ENCODE data around the gene SLC44A1. TPM values are rescaled to one million over a fixed set of nuclear protein-coding genes. Genes with fewer than 3 reads are reported as not detected.

SLC44A1 gene
- total and polyA plus RNA-seq, 10 of the 15 experiments (the other 5 are each of a cell fraction or from before 2014, with no cell fraction given): 2.4 to 21.2 (median 12.4) TPM

DNA sequence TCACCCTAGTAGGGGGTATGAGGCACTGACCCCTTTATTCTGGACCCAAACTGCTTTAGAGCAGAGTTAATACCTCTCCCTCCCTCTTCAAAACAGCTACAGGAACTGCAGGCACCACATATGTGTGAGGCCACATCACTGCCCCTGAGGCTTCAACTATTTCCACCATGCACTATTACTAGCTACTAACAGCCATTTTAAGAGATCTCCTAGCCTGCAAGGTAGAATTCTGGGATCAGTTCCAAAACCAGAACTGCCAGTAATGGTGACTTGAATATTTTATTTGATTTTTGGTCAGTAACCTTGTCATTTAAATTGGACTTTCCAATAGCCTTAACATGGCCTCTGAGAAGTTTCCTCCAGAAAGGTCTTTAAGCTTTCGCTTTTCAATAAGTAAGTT, 148.1 kb downstream of the SLC44A1 start (continued):
- TF ChIP-seq CBX5 (IDR thresholded peaks at IDR 0.05; ENCODE audit: low read depth): no peak
- no peak for TF ChIP-seq SREBF1 (IDR thresholded peaks at IDR 0.05; ENCODE audit: low read length)
- TF ChIP-seq BHLHE40 (IDR thresholded peaks at IDR 0.05; ENCODE audit: borderline replicate concordance in 1 of 2, low read depth in 2 of 2, low read length in 1 of 2): no peak

DNA sequence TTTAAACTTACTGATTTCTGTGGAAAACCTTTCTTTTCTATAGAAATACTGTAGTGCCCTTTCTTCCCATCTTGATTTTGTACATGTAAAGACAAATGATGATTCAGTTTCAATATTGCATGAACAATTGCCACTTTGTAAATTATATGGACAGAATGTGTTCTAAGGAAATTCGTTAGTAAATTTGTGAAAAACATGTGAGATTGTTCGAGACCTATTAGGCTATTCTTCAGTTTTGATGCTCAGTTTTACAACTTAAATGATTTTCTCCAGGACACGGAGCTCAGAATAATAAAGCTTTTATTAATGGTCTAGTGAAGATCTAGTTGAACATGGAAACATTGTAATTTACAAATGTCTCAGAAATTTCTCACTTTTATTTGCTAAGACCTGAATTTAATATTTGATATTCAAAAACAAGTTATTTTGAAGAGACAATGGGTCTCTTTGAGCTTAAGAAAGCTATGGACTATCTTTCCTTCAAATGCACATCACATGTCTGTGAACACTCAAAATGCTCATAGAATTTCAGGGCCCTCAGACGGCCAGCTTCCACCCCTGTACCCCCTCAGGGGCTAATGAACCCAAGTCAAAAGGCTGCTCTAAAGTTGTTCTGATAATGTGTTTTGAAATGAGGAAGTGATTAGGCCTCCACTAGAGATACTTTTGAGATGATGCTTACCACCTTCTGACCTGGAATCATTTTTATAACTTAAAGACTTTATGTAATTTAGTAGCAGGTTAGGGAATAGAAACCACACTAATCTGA, 149.3 kb downstream of the SLC44A1 start:
- ATAC-seq (no peak), FAIRE-seq (no peak), DNase-seq (ENCODE audit: low read depth, low spot score) (no peak)
- Histone ChIP-seq H3K4me3 (no peak overlapping the region), H4K20me1 (ENCODE audit: control insufficient read depth, insufficient read depth) (no peaks in the 10 kb centered on the region), H3K9ac (ENCODE audit: control insufficient read depth, insufficient read depth, low read length) (no peak overlapping the region), H3K79me2 (ENCODE audit: control insufficient read depth, insufficient read depth, low read length) (no peaks in the 10 kb centered on the region), H3K27ac (ENCODE audit: control insufficient read depth, insufficient read depth) (no peak overlapping the region), H2AFZ (ENCODE audit: control insufficient read depth, low read depth, low read length) (no peak overlapping the region), H3K9me3 (replicated peaks; ENCODE audit: control insufficient read depth, insufficient read depth, low read length) (no peaks in the 10 kb centered on the region), H3K36me3 (ENCODE audit: control insufficient read depth in 2 of 2, insufficient read depth in 2 of 2, low read length in 1 of 2) (no peaks in the 10 kb centered on the region), H3K4me1 (ENCODE audit: control insufficient read depth, insufficient read depth, low read length) (no peaks in the 10 kb centered on the region), H3K27me3 (replicated peaks in 1 of 2; ENCODE audit: control insufficient read depth in 2 of 2, insufficient read depth in 2 of 2, low read length in 1 of 2) (no peaks in the 10 kb centered on the region), H3K4me2 (ENCODE audit: control insufficient read depth, insufficient read depth) (no peak overlapping the region)
- BruUV-seq (replicated peaks): no TSS peak
- POLR2A ChIA-PET: no interaction called here
- CTCF ChIA-PET: interaction anchor here (0.7 to 1.6 kb wide), 3 partner anchors 9 to 234 kb away, joined by 3 to 6 read pairs (median 3); no protein-coding TSS in a partner anchor
- TF ChIP-seq SPI1 (IDR thresholded peaks at IDR 0.05; ENCODE audit: borderline replicate concordance, insufficient read depth, low read depth, low read length) (peak; percentile 74), NBN (IDR thresholded peaks at IDR 0.05) (no peak), STAT1 (conservative IDR thresholded peaks at IDR 0.05) (no peak), TCF12 (IDR thresholded peaks at IDR 0.05; ENCODE audit: low read depth, low read length) (no peak), ESRRA (IDR thresholded peaks at IDR 0.05; ENCODE audit: low read length) (no peak)
- TF ChIP-seq, protein P1, sequence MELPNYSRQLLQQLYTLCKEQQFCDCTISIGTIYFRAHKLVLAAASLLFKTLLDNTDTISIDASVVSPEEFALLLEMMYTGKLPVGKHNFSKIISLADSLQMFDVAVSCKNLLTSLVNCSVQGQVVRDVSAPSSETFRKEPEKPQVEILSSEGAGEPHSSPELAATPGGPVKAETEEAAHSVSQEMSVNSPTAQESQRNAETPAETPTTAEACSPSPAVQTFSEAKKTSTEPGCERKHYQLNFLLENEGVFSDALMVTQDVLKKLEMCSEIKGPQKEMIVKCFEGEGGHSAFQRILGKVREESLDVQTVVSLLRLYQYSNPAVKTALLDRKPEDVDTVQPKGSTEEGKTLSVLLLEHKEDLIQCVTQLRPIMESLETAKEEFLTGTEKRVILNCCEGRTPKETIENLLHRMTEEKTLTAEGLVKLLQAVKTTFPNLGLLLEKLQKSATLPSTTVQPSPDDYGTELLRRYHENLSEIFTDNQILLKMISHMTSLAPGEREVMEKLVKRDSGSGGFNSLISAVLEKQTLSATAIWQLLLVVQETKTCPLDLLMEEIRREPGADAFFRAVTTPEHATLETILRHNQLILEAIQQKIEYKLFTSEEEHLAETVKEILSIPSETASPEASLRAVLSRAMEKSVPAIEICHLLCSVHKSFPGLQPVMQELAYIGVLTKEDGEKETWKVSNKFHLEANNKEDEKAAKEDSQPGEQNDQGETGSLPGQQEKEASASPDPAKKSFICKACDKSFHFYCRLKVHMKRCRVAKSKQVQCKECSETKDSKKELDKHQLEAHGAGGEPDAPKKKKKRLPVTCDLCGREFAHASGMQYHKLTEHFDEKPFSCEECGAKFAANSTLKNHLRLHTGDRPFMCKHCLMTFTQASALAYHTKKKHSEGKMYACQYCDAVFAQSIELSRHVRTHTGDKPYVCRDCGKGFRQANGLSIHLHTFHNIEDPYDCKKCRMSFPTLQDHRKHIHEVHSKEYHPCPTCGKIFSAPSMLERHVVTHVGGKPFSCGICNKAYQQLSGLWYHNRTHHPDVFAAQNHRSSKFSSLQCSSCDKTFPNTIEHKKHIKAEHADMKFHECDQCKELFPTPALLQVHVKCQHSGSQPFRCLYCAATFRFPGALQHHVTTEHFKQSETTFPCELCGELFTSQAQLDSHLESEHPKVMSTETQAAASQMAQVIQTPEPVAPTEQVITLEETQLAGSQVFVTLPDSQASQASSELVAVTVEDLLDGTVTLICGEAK (IDR thresholded peaks at IDR 0.05; ENCODE audit: borderline replicate concordance): no peak
- 52% methylated on average over 4 of the region's 4 CpGs for WGBS (ENCODE audit: insufficient coverage, insufficient replicate concordance, low lambda C conversion rate, missing lambda C conversion rate)
- SMC1A ChIA-PET (ENCODE audit: uncharacterized antibody, unreplicated experiment): interaction anchor here (1.1 kb wide), 1 partner anchor 531 kb away, joined by 4 read pairs; no protein-coding TSS in a partner anchor
- RAD21 ChIA-PET (ENCODE audit: unreplicated experiment): no interaction called here
- in situ Hi-C loops (cut with MboI): no loop called here
- intact Hi-C loops (cut with micrococcal nuclease; ENCODE audit: unreplicated experiment): no loop called here

All from GM12878 (cell line).